Caco-2 (cell line): ENCODE results near the gene ST6GALNAC6. TPM values are rescaled to one million over a fixed set of nuclear protein-coding genes. Genes with fewer than 3 reads are reported as not detected.
A peak's percentile ranks its signal among the peaks of the same experiment; 100 is the strongest.

Source experiments
- Bru-seq: library from RNA; stranded (reverse); fragments of 400-500 nt; gene quantifications from one replicate; lab custom pipeline; 2021; lab: Mats Ljungman, UMichigan
- BruChase-seq, 2 experiments: library from RNA; stranded (reverse); fragments of 400-500 nt; gene quantifications; one replicate each; lab custom pipeline; 2021; lab: Mats Ljungman, UMichigan
- BruUV-seq: library from RNA; stranded (reverse); fragments of 400-500 nt; replicated peaks from 2 replicates; lab custom pipeline; 2021; lab: Mats Ljungman, UMichigan
- CTCF ChIA-PET: fragments of 300-600 bp; sonication (Branson Sonifier 250); formaldehyde crosslinking; loops from one replicate; lab custom pipeline; 2022; ENCODE audit warnings: antibody characterized with exemption; lab: Charles Lee
- POLR2A ChIA-PET: fragments of 300-600 bp; sonication (Branson Sonifier 250); formaldehyde crosslinking; loops from one replicate; lab custom pipeline; 2022; ENCODE audit warnings: antibody characterized with exemption; lab: Charles Lee
- DNase-seq, 2 experiments: peaks; one replicate each; pipeline versions ENCODE4 v3.0.0 to v3.0.0-alpha.2; 2020 to 2022
- H3K27me3 ChIP-seq: replicated peaks from 2 replicates; pipeline ENCODE4 v1.6.0; 2011; ENCODE audit warnings: low read length; ENCODE audit not compliant: control insufficient read depth, insufficient read depth
- H3K36me3 ChIP-seq: 2 replicates; pipeline ENCODE4 v1.5.1; 2011; ENCODE audit warnings: low read length; ENCODE audit not compliant: control insufficient read depth, insufficient read depth
- H3K4me1 ChIP-seq: fragments of 250-450 bp; sonication (Bioruptor Pico); 2 replicates; pipeline ENCODE4 v1.5.1; 2020; ENCODE audit warnings: mild to moderate bottlenecking
- H3K4me3 ChIP-seq: 2 replicates; pipeline ENCODE4 v1.5.1; 2011; ENCODE audit warnings: low read depth, mild to moderate bottlenecking, control low read depth, low read length
- H3K9me3 ChIP-seq: fragments of 250-450 bp; sonication (Bioruptor Pico); 2 replicates; pipeline ENCODE4 v1.5.1; 2020; ENCODE audit warnings: mild to moderate bottlenecking, moderate library complexity
- H3K27ac Mint-ChIP-seq: one replicate; pipeline ENCODE4 v1.8.0; 2022; ENCODE audit warnings: mixed read lengths; ENCODE audit not compliant: unreplicated experiment
- H3K27me3 Mint-ChIP-seq: one replicate; pipeline ENCODE4 v1.8.0; 2022; ENCODE audit warnings: mixed read lengths; ENCODE audit not compliant: insufficient read depth, unreplicated experiment
- H3K36me3 Mint-ChIP-seq: one replicate; pipeline ENCODE4 v1.8.0; 2022; ENCODE audit warnings: mild to moderate bottlenecking, mixed read lengths; ENCODE audit not compliant: insufficient read depth, unreplicated experiment
- H3K4me1 Mint-ChIP-seq: one replicate; pipeline ENCODE4 v1.8.0; 2022; ENCODE audit warnings: low read depth, mixed read lengths; ENCODE audit not compliant: unreplicated experiment
- H3K4me3 Mint-ChIP-seq: one replicate; pipeline ENCODE4 v1.8.0; 2022; ENCODE audit warnings: mild to moderate bottlenecking, moderate library complexity, mixed read lengths; ENCODE audit not compliant: unreplicated experiment
- H3K9me3 Mint-ChIP-seq: one replicate; pipeline ENCODE4 v1.8.0; 2022; ENCODE audit warnings: mixed read lengths; ENCODE audit not compliant: unreplicated experiment
- intact Hi-C: fragments of 100-400 bp; cut with micrococcal nuclease; formaldehyde crosslinking; loops from one replicate; pipeline ENCODE4 v1.10.0; 2022; ENCODE audit not compliant: unreplicated experiment
- long read RNA-seq: library from polyadenylated mRNA; stranded (forward); transcript quantifications from one replicate; pipeline ENCODE4 v2.0.0, GENCODE V29; 2022
- total RNA-seq: library from RNA; stranded (reverse); gene quantifications from 2 replicates; pipeline ENCODE4 v1.2.3, GENCODE V29; 2022
- TF ChIP-seq, protein P1 (sequence below), 2 experiments: fragments of 200-600 bp in 1 of 2; IDR thresholded peaks; 1 replicate in 1 of 2; 2 replicates in 1 of 2; pipeline versions ENCODE4 v1.5.1 to v1.8.0; 2011 to 2022; ENCODE audit warnings: antibody characterized with exemption in 1 of 2, control low read depth in 1 of 2, inconsistent platforms in 1 of 2, low read depth in 1 of 2, low read length in 1 of 2, mild to moderate bottlenecking in 1 of 2, moderate library complexity in 1 of 2; ENCODE audit not compliant: insufficient read depth in 1 of 2, severe bottlenecking in 1 of 2, unreplicated experiment in 1 of 2

The ST6GALNAC6 gene
- total RNA-seq (20.7 and 25.1 TPM in 2 replicates), Bru-seq, nascent RNA (percentile 29 among the genes with signal in this experiment), BruChase-seq, experiment 1, labeled RNA remaining after a 2-hour chase (percentile 33 among the genes with signal in this experiment), BruChase-seq, experiment 2, labeled RNA remaining after a 6-hour chase (percentile 36 among the genes with signal in this experiment)
- long read RNA-seq, transcript ST6GALNAC6-205 (7 exons, 2,460 nt), result major isoform, 19 of 41 reads
- long read RNA-seq, transcript ST6GALNAC6-204 (6 exons, 2,406 nt), result minor isoform, 5 of 41 reads
- long read RNA-seq, partial matches to known transcripts, result 5 of 41 reads
- long read RNA-seq, other reads (novel, unspliced or antisense), result 8 of 41 reads

DNA sequence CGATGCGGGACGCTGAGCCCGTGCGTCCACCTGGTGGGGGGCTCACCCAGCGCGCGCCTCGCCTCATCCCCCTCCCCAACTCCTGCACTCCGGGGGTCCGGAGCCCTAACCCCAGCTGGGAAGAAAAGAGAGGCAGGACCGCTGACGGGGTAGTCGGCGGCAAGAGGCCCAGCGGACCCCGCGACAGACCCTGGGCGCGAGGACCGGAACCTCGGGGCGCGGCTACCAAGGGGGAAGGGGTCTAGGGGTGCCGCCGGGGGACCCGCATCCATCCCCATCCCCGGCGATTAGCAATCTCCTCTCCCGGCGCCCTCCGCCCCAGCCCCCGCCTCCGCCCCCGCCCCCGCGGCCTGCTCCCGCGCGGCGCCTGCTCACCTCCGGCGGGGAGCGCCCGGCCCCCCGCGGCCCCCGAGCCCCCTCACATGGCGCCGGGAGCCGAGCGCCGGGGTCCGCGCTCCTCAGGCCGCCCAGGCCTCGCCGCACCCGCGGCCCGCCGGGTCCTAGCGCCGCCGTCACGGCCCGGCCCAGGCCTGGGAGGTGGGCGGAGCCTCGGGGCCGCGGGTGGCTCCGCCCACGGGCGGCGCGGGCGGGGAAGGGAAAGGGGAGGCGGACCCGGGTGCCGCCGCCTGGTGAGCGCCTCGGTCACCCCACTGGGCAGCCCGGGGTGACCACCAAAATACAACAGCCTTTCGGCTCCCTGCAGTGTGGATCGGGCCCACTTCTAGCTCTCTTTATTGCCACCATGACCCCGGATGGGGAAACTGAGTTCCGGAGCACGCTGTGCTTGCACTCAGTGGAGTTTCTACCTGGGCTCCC, at the start of gene ST6GALNAC6:
TSS of gene ST6GALNAC6 (minus strand) at position 476 of the 816 bp plus-strand sequence. CDS start 1,622 bp downstream, outside the sequence.
- Mint-ChIP-seq H3K27me3 (no peaks in the 10 kb centered on the region), H3K36me3 (peaks cover 32% of the 10 kb centered on the region), H3K9me3 (peaks cover 2% of the 10 kb centered on the region), H3K4me3 (peak within 1 kb of the TSS; percentile 76), H3K27ac (peak within 1 kb of the TSS; percentile 76), H3K4me1 (peaks cover 11% of the 10 kb centered on the region)
- Histone ChIP-seq H3K4me1 (peaks cover 50% of the 10 kb centered on the region), H3K4me3 (peak within 1 kb of the TSS; percentile 91), H3K27me3 (no peaks in the 10 kb centered on the region), H3K9me3 (peaks cover 3% of the 10 kb centered on the region; the same call in 1 of the 2 replicates), H3K36me3 (peaks cover 7% of the 10 kb centered on the region)
- TF ChIP-seq, protein P1, sequence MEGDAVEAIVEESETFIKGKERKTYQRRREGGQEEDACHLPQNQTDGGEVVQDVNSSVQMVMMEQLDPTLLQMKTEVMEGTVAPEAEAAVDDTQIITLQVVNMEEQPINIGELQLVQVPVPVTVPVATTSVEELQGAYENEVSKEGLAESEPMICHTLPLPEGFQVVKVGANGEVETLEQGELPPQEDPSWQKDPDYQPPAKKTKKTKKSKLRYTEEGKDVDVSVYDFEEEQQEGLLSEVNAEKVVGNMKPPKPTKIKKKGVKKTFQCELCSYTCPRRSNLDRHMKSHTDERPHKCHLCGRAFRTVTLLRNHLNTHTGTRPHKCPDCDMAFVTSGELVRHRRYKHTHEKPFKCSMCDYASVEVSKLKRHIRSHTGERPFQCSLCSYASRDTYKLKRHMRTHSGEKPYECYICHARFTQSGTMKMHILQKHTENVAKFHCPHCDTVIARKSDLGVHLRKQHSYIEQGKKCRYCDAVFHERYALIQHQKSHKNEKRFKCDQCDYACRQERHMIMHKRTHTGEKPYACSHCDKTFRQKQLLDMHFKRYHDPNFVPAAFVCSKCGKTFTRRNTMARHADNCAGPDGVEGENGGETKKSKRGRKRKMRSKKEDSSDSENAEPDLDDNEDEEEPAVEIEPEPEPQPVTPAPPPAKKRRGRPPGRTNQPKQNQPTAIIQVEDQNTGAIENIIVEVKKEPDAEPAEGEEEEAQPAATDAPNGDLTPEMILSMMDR (IDR thresholded peaks at IDR 0.05; ENCODE audit: insufficient read depth in 1 of 2, low read depth in 1 of 2, low read length in 1 of 2, severe bottlenecking in 1 of 2, unreplicated experiment in 1 of 2), result no peak
- BruUV-seq, result no TSS peak
- CTCF ChIA-PET, result interaction anchor here (0.6 kb wide), 1 partner anchor 205 kb away, joined by 6 read pairs; no protein-coding TSS in a partner anchor
- POLR2A ChIA-PET, result interaction anchor here (0.6 kb wide), 1 partner anchor 321 kb away, joined by 5 read pairs; no protein-coding TSS in a partner anchor
- intact Hi-C loops, result no loop called here
- peak; percentile 62 to 85 for DNase-seq

GRCh38 chr9:127947841-127948710, 48.7 kb upstream of the ST6GALNAC6 start:
- Mint-ChIP-seq H3K36me3 (peaks cover 44% of the 10 kb centered on the region), H3K9me3 (no peaks in the 10 kb centered on the region), H3K4me3 (no peak overlapping the region), H3K27me3 (no peaks in the 10 kb centered on the region), H3K4me1 (no peaks in the 10 kb centered on the region), H3K27ac (no peak overlapping the region)
- no peaks in the 10 kb centered on the region for H3K27me3 ChIP-seq
- H3K9me3 ChIP-seq, result no peaks in the 10 kb centered on the region
- TF ChIP-seq, protein P1 (IDR thresholded peaks at IDR 0.05; ENCODE audit: insufficient read depth in 1 of 2, low read depth in 1 of 2, low read length in 1 of 2, severe bottlenecking in 1 of 2, unreplicated experiment in 1 of 2), result no peak
- ChIA-PET POLR2A (no interaction called here), CTCF (no interaction called here)
- H3K36me3 ChIP-seq, result peaks cover 3% of the 10 kb centered on the region; the same call in 1 of the 2 replicates
- no peak for DNase-seq
- no TSS peak for BruUV-seq
- H3K4me3 ChIP-seq, result no peak overlapping the region
- peaks cover 12% of the 10 kb centered on the region for H3K4me1 ChIP-seq
- intact Hi-C loops, result no loop called here
